Activated CD4-positive, alpha-beta T cell treated with anti-CD3 and anti-CD28 coated beads for 1 hour (primary cell): ENCODE measurements around the gene NSUN7.

ENCODE experiments used
- DNase-seq: peaks from one replicate; pipeline ENCODE4 v3.0.0-alpha.2; 2020

The NSUN7 gene

GRCh38 chr4:40825014-40825838, 75.5 kb downstream of the NSUN7 start:
- DNase-seq: no peak

GRCh38 chr4:40826821-40827220, 77.1 kb downstream of the NSUN7 start:
- DNase-seq: no peak

GRCh38 chr4:40827758-40828157, 78.0 kb downstream of the NSUN7 start:
- no peak for DNase-seq

GRCh38 chr4:40828661-40829060, 78.9 kb downstream of the NSUN7 start:
- DNase-seq: no peak

- no peak for DNase-seq
Measured at GRCh38 chr4:40829586-40829985, 79.8 kb downstream of the NSUN7 start.

- no peak for DNase-seq
Measured at GRCh38 chr4:40831146-40831907, 81.6 kb downstream of the NSUN7 start.

- no peak for DNase-seq
Measured at GRCh38 chr4:40832175-40832574, 82.4 kb downstream of the NSUN7 start.

- no peak for DNase-seq
Measured at GRCh38 chr4:40833212-40833611, 83.5 kb downstream of the NSUN7 start.

- no peak for DNase-seq
Measured at GRCh38 chr4:40837094-40837870, 87.5 kb downstream of the NSUN7 start.

GRCh38 chr4:40838742-40839141, 89.0 kb downstream of the NSUN7 start:
- DNase-seq: no peak

- DNase-seq: no peak
Measured at GRCh38 chr4:40840255-40840984, 90.7 kb downstream of the NSUN7 start.

GRCh38 chr4:40840985-40841571, 91.3 kb downstream of the NSUN7 start:
- peak; percentile 42 for DNase-seq

GRCh38 chr4:40842318-40842717, 92.6 kb downstream of the NSUN7 start:
- DNase-seq: no peak

- no peak for DNase-seq
Measured at GRCh38 chr4:40842725-40843423, 93.1 kb downstream of the NSUN7 start.

- no peak for DNase-seq
Measured at GRCh38 chr4:40843696-40844095, 93.9 kb downstream of the NSUN7 start.

- no peak for DNase-seq
Measured at GRCh38 chr4:40844261-40844660, 94.5 kb downstream of the NSUN7 start.

GRCh38 chr4:40845154-40845835, 95.5 kb downstream of the NSUN7 start:
- DNase-seq: no peak

GRCh38 chr4:40846532-40846931, 96.8 kb downstream of the NSUN7 start:
- DNase-seq: no peak

GRCh38 chr4:40848251-40848650, 98.5 kb downstream of the NSUN7 start:
- no peak for DNase-seq

- DNase-seq: no peak
Measured at GRCh38 chr4:40848940-40849339, 99.2 kb downstream of the NSUN7 start.

- no peak for DNase-seq
Measured at GRCh38 chr4:40850496-40850895, 100.7 kb downstream of the NSUN7 start.
